Left ventricle myocardium inferior (tissue), 1 donor: Measurements from ENCODE around the gene CHIT1. TPM values are rescaled to one million over a fixed set of nuclear protein-coding genes. Genes with fewer than 3 reads are reported as not detected.
A peak's percentile ranks its signal among the peaks of the same experiment; 100 is the strongest.

Experiments
- DNase-seq: peaks from one replicate; pipeline ENCODE4 v3.0.0-alpha.2; 2020
- H3K27ac ChIP-seq: fragments of 200-600 bp; replicated peaks from 2 replicates; pipeline ENCODE4 v1.8.0; 2021
- H3K27me3 ChIP-seq: fragments of 200-600 bp; 2 replicates; pipeline ENCODE4 v1.8.0; 2021; ENCODE audit warnings: low read depth
- H3K36me3 ChIP-seq: fragments of 200-600 bp; 2 replicates; pipeline ENCODE4 v1.8.0; 2021
- H3K4me1 ChIP-seq: fragments of 200-600 bp; 2 replicates; pipeline ENCODE4 v1.8.0; 2021
- H3K4me3 ChIP-seq: fragments of 200-600 bp; 2 replicates; pipeline ENCODE4 v1.8.0; 2021; ENCODE audit warnings: mild to moderate bottlenecking, moderate library complexity
- H3K9me3 ChIP-seq: fragments of 200-600 bp; replicated peaks from 2 replicates; pipeline ENCODE4 v1.8.0; 2021
- CTCF ChIP-seq: fragments of 200-600 bp; IDR thresholded peaks from 2 replicates; pipeline ENCODE4 v1.8.0; 2021; ENCODE audit warnings: antibody characterized with exemption, mild to moderate bottlenecking, borderline replicate concordance
- intact Hi-C: fragments of 100-400 bp; cut with micrococcal nuclease; formaldehyde crosslinking; loops from one replicate; pipeline ENCODE4 v1.11.0; 2022
- total RNA-seq: library from RNA; stranded (reverse); fragmentation: NEBNext Ultra II Directional; extraction: Animal tissue kit (Norgen Biotek cat#: 25700); gene quantifications from one replicate; pipeline ENCODE4 v1.2.1, GENCODE V29; 2021
- donor health status: DM: no; HTN: yes; CAD: no; lungs with severe emphysema.

The CHIT1 gene
- total RNA-seq, 1 donor from 2014 or later: not detected

DNA sequence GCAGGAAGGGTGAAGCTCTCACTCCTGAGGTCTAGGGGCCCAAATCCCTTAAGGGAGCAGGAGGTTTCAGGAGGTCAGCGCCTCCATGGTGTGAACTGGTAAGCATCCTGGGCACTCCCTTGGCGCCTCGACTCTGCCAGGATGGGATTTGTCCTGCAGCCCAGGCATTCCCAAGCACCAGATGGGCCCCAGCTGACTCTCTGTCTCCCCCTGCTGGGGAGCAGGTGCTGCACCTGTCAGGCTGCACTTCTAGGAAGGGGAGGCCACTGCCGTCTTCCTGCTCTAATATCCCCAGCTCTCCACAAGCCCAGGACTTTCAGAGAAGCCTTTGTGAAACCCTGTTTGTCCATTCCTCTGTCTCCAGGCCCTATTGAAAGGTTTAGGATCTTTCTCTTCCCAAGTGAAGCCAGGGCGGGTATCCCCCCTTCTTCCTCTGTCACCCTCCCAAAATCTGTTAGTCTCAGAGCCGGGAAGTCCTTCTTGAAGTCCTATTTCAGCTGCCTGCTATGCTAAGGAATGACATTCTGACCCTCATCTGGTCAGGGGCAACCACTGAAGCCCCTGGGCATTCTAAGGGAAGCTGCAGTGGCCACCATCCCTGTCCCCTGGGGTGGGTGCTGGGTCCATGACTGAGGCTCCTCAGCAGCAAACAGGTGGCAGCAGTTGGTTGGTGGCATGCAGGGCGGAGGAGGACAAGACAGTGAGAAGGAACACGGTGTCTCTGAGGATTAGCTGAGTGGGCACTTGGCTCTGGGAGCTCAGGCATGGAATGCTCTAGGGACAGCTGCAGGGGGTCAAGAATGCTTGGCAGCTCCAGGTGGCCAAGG, 57.1 kb downstream of the CHIT1 start:
- no peak overlapping the region for H3K27ac ChIP-seq
- peak; percentile 87 for TF ChIP-seq CTCF
- H3K4me1 ChIP-seq: no peaks in the 10 kb centered on the region
- peaks cover 8% of the 10 kb centered on the region for H3K27me3 ChIP-seq
- no peak overlapping the region for H3K4me3 ChIP-seq
- H3K9me3 ChIP-seq: no peaks in the 10 kb centered on the region
- H3K36me3 ChIP-seq: no peaks in the 10 kb centered on the region
- intact Hi-C loops: no loop called here
- peak; percentile 48 for DNase-seq

- no peak overlapping the region for H3K27ac ChIP-seq
- peaks cover 6% of the 10 kb centered on the region for H3K27me3 ChIP-seq
- TF ChIP-seq CTCF: no peak
- no peaks in the 10 kb centered on the region for H3K9me3 ChIP-seq
- no peaks in the 10 kb centered on the region for H3K4me1 ChIP-seq
- DNase-seq: no peak
- no peaks in the 10 kb centered on the region for H3K36me3 ChIP-seq
- intact Hi-C loops: no loop called here
- H3K4me3 ChIP-seq: no peak overlapping the region
Measured at GRCh38 chr1:203171341-203172183, 57.9 kb downstream of the CHIT1 start.

- peaks cover 1% of the 10 kb centered on the region for H3K36me3 ChIP-seq
- H3K9me3 ChIP-seq: no peaks in the 10 kb centered on the region
- no peaks in the 10 kb centered on the region for H3K4me1 ChIP-seq
- no peak for TF ChIP-seq CTCF
- H3K27ac ChIP-seq: no peak overlapping the region
- peaks cover 6% of the 10 kb centered on the region for H3K27me3 ChIP-seq
- intact Hi-C loops: no loop called here
- DNase-seq: no peak
- no peak overlapping the region for H3K4me3 ChIP-seq
Measured at GRCh38 chr1:203170625-203171330, 58.7 kb downstream of the CHIT1 start.

GRCh38 chr1:203169770-203170520, 59.5 kb downstream of the CHIT1 start:
- DNase-seq: no peak
- TF ChIP-seq CTCF: no peak
- intact Hi-C loops: no loop called here
- H3K4me1 ChIP-seq: no peaks in the 10 kb centered on the region
- peaks cover 3% of the 10 kb centered on the region for H3K27me3 ChIP-seq
- H3K4me3 ChIP-seq: no peak overlapping the region
- no peak overlapping the region for H3K27ac ChIP-seq
- H3K9me3 ChIP-seq: no peaks in the 10 kb centered on the region
- H3K36me3 ChIP-seq: peaks cover 3% of the 10 kb centered on the region

DNA sequence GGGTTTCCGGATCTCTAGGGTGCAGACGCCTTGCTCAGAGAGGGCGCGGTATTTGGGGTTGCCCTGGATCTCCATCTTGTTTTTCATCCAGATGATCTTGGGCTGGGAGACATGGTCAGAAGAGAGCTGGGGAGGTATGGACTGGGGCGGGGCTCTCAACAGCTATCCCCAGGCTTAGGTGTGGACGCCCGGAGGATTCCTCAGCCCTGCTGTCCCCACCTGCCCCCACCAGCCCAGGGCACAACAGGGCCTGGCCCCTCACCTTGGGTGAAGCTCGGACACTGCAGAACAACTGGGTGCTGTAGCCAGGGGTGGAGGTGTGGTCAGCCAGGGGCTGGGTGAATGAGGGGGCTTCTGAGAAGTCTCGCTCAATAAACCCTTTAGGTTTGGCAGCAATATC, 60.5 kb downstream of the CHIT1 start:
- H3K4me3 ChIP-seq: no peak overlapping the region
- no peaks in the 10 kb centered on the region for H3K9me3 ChIP-seq
- no peak overlapping the region for H3K27ac ChIP-seq
- no peaks in the 10 kb centered on the region for H3K27me3 ChIP-seq
- H3K36me3 ChIP-seq: peaks cover 3% of the 10 kb centered on the region
- no peaks in the 10 kb centered on the region for H3K4me1 ChIP-seq
- TF ChIP-seq CTCF: no peak
- DNase-seq: no peak
- intact Hi-C loops: no loop called here
